OCI-M1 (cell line): ENCODE measurements around the gene SPPL2A.
"Not testable (repeated sequence)": the region's sequence is repeated elsewhere in the genome, so short reads cannot be mapped to it uniquely, and the experiment has no call there.

Experiments
- DNase-seq: peaks from one replicate; lab custom pipeline; 2025; lab: John Stamatoyannopoulos, UW

Gene SPPL2A

GRCh38 chr15:50767332-50767861 lies 1.9 kb upstream of the SPPL2A start:
- DNase-seq, result no peak

DNA sequence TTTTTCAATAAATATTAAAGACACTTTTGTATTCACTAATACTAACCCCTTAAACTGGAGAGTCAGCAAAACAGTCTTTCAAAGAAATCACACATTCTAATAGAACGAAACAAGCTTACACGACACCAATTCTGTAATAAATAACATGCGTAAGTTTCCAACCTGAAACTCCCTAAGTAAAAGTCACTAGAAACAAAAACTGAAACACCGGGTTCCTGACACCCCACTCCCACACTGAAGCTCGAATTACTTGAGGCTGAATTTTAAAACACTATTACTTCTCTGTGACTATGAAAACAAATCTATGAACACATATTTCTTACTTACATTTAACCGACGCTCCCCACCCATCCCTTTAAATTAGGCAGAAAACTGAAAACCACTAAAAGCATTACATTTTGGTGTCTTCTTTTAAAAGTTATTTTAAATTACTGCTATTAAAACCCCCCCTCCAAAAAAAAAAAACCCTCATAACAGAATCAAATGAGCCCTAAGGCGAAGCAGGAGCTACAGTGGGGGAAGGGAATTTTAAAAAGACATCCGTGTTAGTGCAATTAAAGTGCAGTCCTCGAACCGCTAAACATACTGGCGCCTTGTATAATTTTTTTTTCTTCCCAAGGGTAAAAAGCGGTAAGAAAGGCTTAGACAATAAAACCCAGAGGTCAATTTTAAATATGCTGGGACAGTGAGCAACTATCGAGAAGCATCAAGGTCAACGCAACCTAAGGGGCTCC lies 878 bp downstream of the SPPL2A start:
- peak; percentile 65 for DNase-seq

GRCh38 chr15:50758712-50759205 lies 6.7 kb downstream of the SPPL2A start:
- no peak for DNase-seq

DNA sequence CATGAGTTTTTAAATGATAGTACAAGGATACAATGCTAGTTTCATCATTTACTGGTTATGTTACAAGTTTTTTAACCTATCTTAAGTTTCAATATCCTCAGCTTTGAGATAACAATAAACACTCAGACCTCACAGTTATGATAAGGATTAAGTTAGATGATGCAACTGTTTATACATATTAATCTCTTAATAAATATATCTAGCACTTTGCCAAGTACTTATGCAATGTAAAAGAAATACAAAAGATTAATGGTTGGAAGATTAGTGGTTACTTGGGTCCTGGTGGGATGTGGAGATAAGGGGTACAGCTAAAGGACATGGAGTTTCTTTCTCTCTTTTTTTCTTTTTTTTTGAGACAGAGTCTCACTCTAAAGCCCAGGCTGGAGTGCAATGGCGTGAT lies 12.0 kb downstream of the SPPL2A start:
- peak; percentile 87 for DNase-seq

GRCh38 chr15:50751394-50751793 lies 14.1 kb downstream of the SPPL2A start:
- no peak for DNase-seq

DNA sequence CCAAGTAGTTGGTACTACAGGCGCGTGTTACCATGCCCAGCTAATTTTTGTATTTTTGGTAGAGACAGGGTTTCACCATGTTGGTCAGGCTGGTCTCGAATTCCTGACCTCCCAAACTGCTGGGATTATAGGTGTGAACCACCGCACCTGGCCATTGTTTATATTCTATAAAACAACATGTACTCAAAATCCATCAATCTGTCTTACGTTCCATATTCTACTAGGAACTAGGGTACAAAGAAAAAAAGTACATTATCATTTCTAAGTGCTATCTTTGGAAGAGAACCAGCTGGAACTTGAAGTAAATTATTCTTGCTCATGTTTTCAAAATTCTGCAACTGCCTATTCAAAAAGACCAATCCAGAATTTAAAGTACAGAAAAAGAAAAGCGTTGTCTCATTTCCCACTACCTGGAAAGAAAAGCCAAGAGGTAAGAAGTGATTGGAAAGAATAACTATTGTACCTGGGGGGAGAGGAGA lies 15.2 kb downstream of the SPPL2A start:
- no peak for DNase-seq

- no peak for DNase-seq
Observed at GRCh38 chr15:50747523-50747922, 18.0 kb downstream of the SPPL2A start.

- DNase-seq, result no peak
Observed at GRCh38 chr15:50744601-50745000, 20.9 kb downstream of the SPPL2A start.

GRCh38 chr15:50740955-50741354 lies 24.6 kb downstream of the SPPL2A start:
- DNase-seq, result no peak

DNA sequence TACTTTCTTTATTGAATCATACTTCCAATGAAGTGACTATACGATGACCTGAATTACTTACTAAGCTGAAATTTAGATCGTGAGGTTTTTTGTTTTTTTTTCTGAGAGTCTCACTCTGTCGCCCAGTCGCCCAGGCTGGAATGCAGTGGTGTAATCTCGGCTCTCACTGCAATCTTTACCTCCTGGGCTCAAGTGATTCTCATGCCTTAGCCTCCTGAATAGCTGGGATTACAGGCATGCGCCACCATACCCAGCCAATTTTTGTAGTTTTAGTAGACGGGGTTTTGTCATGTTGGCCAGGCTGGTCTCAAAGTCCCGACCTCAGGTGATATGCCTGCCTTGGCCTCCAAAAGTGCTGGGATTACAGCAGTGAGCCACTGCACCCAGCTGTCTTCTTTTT lies 28.7 kb downstream of the SPPL2A start:
- no peak for DNase-seq

GRCh38 chr15:50735156-50735555 lies 30.4 kb downstream of the SPPL2A start:
- DNase-seq, result no peak

- no peak for DNase-seq
Observed at GRCh38 chr15:50726315-50726714, 39.2 kb downstream of the SPPL2A start.

DNA sequence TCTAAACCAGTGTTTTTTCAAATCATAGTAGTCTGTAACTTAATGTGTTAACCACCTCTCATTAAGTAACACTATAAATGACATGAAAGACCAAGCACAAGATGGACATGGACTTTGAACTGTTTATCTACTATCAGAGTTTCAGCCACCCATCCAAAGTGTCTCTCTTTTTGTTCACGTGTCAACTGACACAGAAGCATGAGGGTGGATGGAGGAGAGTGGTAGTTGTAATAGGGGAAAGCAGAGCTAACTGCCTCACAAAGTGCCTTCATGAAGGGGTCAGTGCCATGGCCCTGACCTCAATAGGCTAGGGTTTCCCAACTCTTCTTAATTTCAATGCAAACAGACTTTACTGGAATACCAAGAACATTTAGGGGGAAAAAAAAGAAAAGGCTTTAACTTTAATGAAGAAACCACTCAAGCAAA lies 46.8 kb downstream of the SPPL2A start:
- no peak for DNase-seq

- DNase-seq, result no peak
Observed at GRCh38 chr15:50712018-50712417, 53.5 kb downstream of the SPPL2A start.

DNA sequence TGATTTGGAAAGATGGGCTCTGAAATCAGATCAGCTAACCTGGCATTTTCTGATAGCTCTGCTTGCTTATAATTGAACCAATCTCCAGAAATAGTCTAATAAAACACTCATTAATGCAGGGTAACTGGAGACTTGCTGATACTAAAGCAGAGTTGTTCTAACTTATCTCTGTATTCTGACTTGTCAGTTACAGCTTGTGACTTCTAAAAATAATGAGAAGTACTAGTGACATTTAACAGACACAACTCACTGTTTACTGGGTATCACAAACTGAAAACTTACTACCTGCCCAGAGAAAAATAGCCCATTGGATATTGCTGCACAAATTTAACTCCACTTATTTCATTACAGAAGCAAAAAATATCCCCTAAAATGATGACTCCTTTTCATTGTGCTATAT lies 54.9 kb downstream of the SPPL2A start:
- no peak for DNase-seq

DNA sequence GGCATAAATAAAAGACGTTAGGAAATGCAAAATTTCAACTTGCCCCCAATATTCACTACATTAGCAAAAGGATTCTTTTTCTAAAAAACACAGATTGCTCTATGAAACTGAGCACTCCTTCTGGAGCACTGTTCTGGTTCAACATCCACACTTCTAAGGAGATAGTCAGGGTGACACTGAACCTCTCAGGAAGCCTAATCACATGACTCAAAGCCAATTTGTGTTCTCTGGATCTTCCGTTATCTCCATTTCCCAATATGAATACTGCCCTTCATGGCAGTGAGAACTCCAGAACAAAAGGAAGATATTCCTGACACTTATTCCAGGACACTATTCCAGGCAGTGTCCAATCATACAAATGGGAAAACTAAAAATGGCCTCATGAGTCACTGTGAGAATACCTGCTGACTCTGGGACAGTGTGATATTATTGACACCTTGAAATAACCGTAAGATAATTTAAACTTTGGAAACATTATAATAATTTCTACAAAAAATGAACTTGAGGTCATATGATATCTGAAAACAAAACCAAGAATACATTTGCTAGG lies 57.6 kb downstream of the SPPL2A start:
- DNase-seq, result no peak

DNA sequence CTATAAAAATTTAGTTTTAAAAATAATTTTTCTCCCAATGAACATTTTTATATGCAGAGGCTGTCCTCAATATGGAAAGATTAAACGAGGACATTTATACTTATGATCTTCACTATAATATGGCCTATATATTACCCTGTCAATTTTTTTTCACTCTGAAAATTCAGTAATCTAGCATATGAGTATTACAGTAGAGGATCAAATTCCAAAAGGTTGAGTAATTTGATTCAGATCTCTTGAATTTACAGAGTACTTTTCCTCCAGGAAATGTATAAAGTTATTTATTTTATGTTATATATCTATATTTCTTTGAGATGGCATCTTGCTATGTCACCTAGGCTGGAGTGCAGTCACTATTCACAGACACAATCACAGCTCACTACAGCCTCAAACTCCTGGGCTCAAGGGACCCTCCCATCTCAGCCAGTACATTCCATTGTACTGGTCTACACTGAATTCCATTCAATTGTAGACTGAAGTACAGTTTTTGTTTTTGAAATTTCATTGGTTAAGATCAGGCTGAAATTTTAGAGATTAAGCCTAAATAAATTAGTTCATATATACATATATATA lies 62.7 kb downstream of the SPPL2A start:
- no peak for DNase-seq

GRCh38 chr15:50698101-50698500 lies 67.4 kb downstream of the SPPL2A start:
- DNase-seq, result no peak

GRCh38 chr15:50697109-50697797 lies 68.3 kb downstream of the SPPL2A start:
- no peak for DNase-seq

DNA sequence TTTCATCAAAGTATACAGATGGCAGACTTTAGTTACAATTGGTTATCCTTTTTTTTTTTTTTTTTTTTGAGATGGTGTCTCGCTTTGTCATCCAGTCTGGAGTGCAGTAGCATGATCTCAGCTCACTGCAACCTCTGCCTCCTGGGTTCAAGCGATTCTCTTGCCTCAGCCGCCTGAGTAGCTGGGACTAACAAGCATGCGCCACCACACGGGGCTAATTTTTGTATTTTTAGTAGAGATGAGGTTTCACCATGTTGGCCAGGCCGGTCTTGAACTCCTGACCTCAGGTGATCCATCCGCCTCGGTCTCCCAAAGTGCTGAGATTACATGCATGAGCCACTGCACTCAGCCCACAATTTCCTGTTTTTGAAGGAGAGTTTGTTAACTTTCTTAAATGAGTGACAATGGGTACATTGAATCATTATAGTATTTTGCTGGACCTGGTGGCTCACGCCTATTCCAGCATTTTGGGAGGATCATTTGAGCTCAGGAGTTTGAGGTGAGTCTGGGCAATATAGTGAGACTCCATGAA lies 70.8 kb downstream of the SPPL2A start:
- not testable (repeated sequence) for DNase-seq

DNA sequence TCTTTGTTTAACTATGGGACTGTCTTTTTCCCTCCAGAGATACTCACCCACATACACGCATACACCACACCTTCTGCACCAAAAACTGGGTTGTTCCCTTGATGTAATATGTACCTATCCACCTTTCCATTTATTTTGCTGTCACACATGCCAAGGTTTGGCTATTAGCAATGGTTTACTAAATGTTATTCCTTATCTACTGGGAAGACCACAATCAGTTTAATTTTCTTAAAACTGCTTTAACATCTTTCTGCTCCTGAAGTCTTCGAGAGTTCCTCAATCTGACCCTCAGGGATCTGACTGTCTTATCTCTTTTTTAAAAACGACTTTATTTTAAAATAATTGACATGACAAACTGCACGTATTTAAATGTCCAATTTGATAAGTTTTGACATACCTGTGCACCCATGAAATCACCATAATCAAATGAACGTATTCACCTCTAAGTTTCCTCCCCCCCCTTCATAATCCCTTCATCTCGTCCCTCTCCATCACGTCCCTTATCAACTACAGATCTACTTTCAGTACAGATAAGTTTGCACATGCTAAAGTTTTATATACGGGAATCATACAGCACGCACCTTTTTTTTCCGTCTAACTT lies 78.1 kb downstream of the SPPL2A start:
- DNase-seq, result no peak
